Middle frontal gyrus (tissue), 1 donor: Measurements from ENCODE around the gene HOXB9.

Source experiments
- DNase-seq: peaks from one replicate; pipeline ENCODE4 v3.0.0-alpha.2; 2015; ENCODE audit warnings: low spot score; ENCODE audit errors: extremely low spot score

HOXB9 gene

GRCh38 chr17:48611681-48612455, 14.3 kb downstream of the HOXB9 start:
- DNase-seq = no peak

DNA sequence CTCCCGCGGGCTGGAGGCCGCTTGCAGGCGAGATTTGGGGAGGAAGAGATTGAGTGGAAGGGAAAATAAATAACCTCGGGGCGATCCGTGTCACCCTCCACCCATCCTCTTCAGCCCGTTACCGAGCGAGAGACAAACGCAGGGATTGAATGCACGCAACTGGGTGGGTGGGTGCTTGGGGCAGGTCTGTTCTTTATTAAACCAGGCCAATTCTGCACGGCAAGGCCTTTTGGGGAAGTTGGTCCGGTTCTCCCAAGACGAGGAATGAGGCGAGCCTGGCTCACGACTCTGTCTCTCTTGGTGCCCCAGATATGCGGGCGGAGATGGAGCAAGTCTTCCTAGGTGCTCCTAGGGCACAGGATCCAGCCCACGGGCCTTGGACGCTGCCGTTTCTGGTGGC, 14.9 kb downstream of the HOXB9 start:
- no peak for DNase-seq

DNA sequence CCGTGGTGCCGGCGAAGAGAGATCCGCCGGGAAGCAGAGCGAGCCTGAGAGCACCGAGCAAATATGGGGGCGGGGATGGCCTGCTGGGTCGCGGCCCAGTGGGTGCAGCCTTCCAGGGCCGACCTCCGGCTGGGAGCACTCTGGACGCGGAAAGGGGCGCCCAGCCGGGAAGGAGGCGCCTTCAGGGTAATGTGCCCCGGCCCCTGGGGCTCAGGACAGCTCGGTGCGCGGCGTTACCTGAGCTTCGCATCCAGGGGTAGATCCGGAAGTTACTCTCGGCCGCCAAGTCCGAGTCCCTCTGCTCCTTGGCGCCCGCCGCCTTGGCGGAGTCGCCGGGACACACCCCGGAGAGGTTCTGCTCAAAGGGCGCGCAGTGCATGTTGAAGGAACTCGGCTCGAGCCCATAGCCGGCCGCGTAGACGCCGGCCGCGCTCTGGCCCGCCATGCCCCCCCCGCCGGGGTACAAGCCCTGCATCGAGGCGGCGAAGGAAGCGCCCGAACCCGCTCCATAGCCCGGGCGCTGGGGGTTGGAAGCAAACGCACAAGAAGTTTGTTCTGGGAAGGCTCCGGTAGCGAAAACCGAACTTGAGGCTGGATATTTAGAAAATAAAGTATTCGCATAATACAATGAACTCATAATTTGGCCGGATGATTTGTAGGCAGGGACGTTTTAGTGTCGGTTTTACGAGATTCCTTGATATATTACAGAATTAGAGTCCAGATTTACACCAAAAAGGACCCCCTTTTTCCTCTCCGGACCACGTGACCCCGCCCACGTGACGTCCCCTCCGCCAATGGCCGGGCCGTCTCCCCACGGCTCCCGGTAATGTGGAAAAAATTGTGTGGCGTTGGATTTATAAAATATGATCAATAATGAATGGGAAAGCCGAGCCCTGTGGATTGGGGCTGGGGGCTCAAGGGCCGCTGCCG, 15.6 kb downstream of the HOXB9 start, which contains the start of gene HOXB7:
TSS of gene HOXB7 (minus strand) at position 736 of the 930 bp plus-strand sequence. CDS start at position 637, 99 bp downstream.
- DNase-seq = no peak

- no peak for DNase-seq
Observed at GRCh38 chr17:48609759-48610281, 16.3 kb downstream of the HOXB9 start.

- no peak for DNase-seq
Observed at GRCh38 chr17:48609033-48609432, 17.1 kb downstream of the HOXB9 start.

- no peak for DNase-seq
Observed at GRCh38 chr17:48608494-48608834, 17.7 kb downstream of the HOXB9 start.

GRCh38 chr17:48606892-48607614, 19.1 kb downstream of the HOXB9 start:
- DNase-seq = no peak

- no peak for DNase-seq
Observed at GRCh38 chr17:48605991-48606891, 19.9 kb downstream of the HOXB9 start.

GRCh38 chr17:48605409-48605919, 20.7 kb downstream of the HOXB9 start:
- no peak for DNase-seq

DNA sequence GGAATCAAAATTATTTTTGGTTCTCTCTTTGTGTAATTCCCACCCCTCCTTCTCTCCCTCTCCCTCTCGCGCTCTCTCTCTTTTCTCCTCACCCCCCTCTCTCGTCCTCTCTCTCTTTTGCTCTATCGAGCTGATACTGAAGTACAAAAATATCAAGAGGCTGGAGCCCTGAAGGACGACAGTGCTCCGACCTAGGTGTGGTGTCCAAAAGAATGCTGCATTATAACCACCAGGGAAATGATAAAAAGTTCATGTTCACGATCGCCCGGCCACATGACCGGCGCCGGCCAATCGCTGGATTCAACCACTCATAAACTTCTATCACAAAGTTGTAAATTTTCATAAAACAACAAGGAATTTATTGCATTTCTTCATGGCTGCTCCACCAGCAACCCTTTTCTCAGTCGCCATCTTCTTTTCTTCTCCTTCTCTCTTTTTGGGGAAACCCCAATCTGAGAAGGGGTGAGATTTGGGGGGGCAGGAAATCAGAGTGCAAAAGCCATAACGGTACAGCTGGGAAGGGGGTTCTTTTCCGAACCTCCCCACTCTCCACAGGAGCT, 21.3 kb downstream of the HOXB9 start, which contains the start of gene HOXB6:
TSS of gene HOXB6 (minus strand) at position 217 of the 560 bp plus-strand sequence. CDS start 6,836 bp downstream, outside the sequence.
- no peak for DNase-seq

- DNase-seq = no peak
Observed at GRCh38 chr17:48603959-48604769, 22.0 kb downstream of the HOXB9 start.

DNA sequence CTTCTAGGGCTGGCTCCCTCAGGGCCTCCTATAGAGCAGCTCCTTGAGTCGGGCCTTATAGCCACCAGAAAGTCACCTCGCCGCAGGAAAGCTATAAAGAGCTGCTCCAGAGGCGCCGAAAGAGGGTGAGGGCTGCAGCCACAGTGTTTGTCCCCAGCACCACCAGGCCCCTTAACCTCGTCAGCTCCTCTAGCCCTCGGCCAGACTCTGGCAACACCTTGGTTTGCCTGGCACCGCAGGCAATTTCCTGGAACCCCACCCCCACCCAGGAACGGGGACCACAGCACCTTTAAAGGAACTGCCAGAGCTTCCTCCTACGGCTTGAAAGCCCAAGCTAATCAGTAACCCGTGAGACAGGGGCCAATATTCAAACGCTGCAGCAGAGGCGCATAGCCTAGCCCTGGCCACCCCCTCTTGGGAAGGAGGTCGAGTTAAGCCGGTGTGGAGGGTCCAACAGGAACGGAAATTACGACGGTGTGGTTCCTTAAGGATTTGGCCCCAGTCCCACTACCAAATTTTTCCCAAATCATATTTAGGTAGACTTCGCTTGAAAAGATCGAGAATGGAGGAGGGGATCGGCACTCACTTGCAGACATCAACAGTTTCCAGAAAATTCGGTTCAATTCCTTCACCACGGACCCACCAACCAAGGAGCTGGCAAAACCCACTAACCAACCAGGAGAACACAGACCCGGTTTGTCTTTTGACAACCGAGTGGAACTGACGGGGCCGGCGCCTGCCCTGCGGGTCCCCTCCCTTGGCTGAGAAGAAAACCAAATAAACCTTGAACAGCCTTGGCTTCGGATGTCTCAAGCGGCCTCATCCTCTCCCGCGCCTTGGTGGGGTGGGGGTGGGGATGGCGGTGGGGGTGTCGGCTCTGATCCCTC, 24.4 kb downstream of the HOXB9 start:
- DNase-seq = no peak

- DNase-seq = no peak
Observed at GRCh38 chr17:48601207-48601538, 25.0 kb downstream of the HOXB9 start.

- DNase-seq = no peak
Observed at GRCh38 chr17:48600244-48601098, 25.7 kb downstream of the HOXB9 start.

GRCh38 chr17:48599354-48599753, 26.8 kb downstream of the HOXB9 start:
- no peak for DNase-seq

DNA sequence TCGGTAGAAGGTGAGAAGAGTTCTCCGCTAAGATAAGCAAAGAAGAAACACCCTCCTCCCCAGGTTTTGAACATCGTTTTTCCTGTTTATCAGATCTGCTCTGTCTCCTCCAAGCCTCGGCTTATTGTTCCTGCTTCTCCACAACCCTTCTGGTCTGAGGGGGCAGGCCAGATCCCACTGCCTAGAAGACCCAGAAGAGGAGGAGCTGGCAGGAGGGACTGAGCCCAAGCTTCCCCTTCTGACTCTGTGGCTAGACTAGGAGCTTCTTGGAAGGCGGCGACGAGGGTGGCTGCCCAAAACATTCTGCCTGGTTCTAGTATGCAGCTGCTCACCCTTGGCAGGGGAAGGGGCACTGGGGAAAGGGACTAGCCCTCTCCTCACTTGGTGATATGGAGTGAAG, 27.4 kb downstream of the HOXB9 start:
- DNase-seq = no peak
